Adipose tissue (tissue), 3 donors: ENCODE measurements around the gene PTBP3. TPM values are rescaled to one million over a fixed set of nuclear protein-coding genes. Genes with fewer than 3 reads are reported as not detected.

Experiments
- H3K27ac ChIP-seq: one replicate; pipeline ENCODE4 v1.5.1; 2013; ENCODE audit warnings: low read depth, low read length
- WGBS, 3 donors: extraction: QIAGEN DNeasy Blood & Tissue Kit; methylation state at CpG; one replicate each; pipeline ENCODE4 v1.1.7; 2013; 5-methylcytosine and 5-hydroxymethylcytosine counted together
- polyA plus RNA-seq, 3 donors: library from polyadenylated mRNA; stranded (reverse); fragments of 200-250 nt; gene quantifications; one replicate each; pipeline ENCODE4 v1.2.3, GENCODE V29; 2013
- donor health status: healthy with polysubstance abuse.
- donor health status: Bipolar disorder and iron deficiency.
- donor health status: healthy.

Gene PTBP3
- polyA plus RNA-seq, 3 donors: 7.2 to 15.1 (median 11.3) TPM

DNA sequence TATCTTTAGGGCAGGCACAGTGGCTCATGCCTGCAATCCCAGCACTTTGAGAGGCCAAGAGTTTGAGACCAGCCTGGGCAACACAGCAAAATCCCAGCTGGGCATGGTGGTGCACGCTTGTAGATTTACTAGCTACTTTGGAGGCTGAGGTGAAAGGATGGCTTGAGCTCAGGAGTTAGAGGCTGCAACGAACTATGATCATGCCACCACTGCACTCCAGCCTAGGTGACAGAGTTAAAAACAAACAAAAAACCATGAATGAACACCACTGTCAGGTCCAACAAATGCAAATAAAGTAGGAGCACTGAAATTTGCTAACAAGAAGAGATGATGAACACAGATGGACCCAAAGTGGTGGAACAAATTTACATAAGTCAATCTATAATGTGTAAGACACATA, 4.9 kb downstream of the PTBP3 start:
- WGBS, 3 donors: 81 to 95% (median 92%) methylated on average over 2 of the region's 2 CpGs
- no peak overlapping the region for H3K27ac ChIP-seq

DNA sequence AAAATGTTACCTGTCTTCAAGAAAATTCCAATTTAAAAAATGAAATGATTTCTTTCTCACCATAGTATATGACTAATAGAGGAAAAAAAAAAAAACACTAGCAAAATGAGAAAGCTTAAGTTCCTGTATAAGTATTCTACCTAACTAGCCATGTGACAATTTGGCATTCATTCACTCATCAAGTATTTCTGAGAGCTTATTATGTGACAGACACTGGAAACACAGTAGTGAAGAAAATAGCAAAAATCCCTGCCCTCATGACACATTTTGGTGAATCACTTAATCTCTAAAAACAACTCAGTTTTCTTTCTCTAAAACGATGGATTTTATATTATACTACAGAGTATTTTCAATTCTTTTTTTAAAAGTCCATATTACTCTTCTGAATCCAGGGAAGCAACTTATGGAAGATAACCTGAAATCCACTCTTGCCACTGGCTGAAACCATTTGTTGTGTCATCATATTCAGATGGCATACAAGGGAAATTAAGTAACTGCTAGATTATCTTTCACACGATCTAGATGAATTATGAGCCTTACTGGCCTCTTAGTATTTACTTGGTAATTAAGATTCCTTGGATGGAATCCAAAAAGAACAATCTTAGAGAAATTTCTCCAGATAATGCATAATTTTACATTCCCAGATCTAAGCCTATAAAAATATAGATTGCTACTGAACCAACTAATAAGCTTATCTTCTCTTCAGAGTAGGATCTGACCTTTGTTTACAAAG, 5.5 kb downstream of the PTBP3 start:
- 35 to 49% (median 35%) methylated on average over 2 of the region's 2 CpGs for WGBS, 3 donors
- H3K27ac ChIP-seq: no peak overlapping the region

DNA sequence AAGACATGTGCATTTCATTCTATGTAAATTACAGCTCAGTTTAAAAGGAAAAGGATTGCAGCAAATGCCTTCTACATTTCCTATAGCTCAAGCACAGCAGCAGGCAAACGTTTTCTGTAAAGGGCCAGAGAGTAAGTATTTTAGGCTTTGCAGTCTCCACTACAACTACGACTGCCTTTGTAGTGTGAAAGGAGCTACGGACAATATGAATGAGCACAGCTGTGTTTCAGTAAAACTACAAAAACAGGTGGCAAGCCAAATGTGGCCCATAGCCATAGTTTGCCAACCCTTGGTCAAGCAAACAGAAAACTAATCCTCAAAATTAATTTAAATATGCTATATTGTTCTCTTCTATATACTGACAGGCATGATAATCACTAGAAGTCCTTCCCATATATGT, 7.2 kb downstream of the PTBP3 start:
- H3K27ac ChIP-seq: no peak overlapping the region
- WGBS, 3 donors: 17 to 60% (median 43%) methylated on average over 3 of the region's 3 CpGs

DNA sequence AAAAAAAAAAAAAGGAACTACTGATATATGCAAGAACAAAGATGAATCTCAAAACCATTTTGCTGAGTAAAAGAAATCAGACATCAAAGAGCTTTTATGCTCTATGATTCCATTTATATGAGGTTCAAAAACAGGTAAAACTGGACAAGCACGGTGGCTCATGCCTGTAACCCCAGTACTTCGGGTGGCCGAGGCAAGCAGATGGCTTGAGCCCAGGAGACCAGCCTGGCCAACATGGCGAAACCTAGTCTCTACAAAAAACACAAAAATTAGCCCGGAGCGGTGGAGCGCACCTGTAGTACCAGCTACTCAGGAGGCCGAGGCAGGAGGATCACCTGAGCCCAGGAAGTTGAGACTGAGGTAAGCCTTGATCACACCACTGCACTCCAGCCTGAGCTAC, 7.8 kb downstream of the PTBP3 start:
- WGBS, 3 donors: 78 to 92% (median 88%) methylated on average over 8 of the region's 8 CpGs
- H3K27ac ChIP-seq: no peak overlapping the region

DNA sequence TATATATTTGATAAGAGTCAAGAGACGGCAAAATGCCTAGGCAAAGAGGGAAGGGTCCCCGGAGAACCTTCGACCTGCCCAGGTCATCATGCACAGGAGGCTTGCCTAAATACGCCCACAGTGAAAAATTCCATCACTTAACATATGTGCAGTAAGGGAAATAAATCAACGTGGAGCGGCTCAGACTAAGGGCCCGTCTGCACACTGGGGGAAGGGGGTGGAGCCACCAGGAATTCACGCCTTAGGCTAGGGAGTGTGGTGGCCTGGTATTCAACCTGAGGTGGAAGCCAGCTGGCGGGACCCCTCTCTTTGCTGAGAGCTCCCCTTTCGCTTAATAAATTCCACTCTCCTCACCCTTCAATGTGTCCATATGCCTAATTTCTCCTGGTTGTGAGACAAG, 8.3 kb downstream of the PTBP3 start:
- WGBS, 3 donors: 91 to 93% (median 92%) methylated on average over 10 of the region's 10 CpGs

DNA sequence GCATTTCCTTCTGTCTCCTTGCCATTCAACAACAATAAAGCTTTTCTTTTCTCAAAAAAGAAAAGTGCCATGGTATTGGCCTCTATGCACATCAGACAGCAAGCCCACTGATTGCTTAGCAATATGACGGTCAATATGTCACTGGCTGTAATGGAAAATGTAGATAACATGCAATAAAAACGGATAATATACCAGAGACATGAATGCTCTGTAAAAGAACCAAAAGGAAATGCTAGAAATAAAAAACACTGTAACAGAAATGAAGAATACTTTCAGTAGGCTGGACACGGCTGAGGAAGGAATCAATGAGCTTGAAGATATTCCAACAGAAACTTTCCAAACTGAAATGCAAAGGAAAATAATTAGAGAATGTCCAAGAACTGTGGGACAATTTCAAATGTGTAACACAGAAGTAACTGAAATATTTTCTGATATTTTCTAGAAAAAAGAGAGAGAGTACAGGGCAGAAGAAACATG, 10.0 kb downstream of the PTBP3 start:
- 80 to 93% (median 92%) methylated on average over 3 of the region's 3 CpGs for WGBS, 3 donors
- H3K27ac ChIP-seq: no peak overlapping the region

More for the DNA sequence above, 8.3 kb downstream of the PTBP3 start:
- H3K27ac ChIP-seq: no peak overlapping the region

DNA sequence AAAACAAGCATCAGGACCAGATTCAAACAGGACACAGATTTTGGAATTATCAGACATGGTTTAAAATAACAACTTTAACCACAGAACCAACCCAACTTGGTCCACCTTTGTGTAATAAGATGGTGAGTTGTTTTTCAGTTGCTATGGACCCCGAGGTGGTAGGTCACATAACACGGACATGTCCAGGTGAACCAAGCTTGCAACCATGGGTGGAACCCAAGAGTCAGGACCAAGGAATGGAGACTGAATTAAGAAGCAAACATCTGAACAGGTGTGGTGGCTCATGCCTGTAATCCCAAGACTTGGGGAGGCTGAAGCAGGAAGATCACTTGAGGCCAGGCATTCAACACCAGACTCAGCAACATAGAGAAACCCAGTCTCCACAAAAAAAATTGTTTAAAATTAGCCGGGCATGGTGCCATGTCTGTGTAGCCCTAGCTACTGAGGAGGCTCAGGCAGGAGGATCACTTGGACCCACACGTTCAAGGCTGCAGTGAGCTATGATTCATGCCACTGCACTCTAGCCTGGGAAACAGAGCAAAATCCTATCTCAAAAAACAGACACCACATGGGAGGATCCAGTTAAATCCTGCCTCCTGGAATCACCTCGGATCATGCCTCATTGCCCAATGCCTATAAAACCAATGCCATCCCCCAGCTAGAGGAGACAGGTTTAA, 10.6 kb downstream of the PTBP3 start:
- 92 to 98% (median 95%) methylated on average over 5 of the region's 5 CpGs for WGBS, 3 donors
- no peak overlapping the region for H3K27ac ChIP-seq

DNA sequence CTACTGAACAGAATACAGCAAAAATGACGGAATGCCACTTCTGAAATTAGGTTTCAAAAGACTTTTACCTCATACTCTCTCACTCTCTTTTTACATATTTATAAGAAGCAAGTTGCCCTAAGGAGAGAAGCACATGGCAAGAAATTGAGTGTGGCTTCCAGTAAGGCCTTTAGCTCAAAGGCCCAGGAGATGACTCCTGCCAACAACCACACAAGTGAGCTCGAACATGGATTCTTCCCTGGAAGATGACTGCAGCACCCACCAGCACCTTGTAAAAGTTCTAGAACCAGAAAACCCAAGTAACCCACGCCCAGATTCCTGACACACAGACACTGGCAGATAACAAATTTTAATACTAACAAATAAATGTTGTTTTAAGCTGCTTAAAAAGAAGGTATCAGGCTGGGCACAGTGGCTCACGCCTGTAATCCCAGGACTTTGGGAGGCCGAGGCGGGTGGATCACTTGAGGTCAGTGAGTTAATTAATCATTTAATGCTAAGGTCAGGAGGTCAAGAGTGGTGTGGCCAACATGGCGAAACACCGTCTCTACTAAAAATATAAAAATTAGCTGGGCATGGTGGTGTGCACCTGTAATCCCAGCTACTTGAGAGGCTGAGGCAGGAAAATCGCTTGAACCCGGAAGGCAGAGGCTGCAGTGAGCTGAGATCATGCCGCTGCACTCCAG, 17.0 kb downstream of the PTBP3 start:
- WGBS, 3 donors: 87 to 89% (median 89%) methylated on average over 11 of the region's 11 CpGs
- no peak overlapping the region for H3K27ac ChIP-seq

DNA sequence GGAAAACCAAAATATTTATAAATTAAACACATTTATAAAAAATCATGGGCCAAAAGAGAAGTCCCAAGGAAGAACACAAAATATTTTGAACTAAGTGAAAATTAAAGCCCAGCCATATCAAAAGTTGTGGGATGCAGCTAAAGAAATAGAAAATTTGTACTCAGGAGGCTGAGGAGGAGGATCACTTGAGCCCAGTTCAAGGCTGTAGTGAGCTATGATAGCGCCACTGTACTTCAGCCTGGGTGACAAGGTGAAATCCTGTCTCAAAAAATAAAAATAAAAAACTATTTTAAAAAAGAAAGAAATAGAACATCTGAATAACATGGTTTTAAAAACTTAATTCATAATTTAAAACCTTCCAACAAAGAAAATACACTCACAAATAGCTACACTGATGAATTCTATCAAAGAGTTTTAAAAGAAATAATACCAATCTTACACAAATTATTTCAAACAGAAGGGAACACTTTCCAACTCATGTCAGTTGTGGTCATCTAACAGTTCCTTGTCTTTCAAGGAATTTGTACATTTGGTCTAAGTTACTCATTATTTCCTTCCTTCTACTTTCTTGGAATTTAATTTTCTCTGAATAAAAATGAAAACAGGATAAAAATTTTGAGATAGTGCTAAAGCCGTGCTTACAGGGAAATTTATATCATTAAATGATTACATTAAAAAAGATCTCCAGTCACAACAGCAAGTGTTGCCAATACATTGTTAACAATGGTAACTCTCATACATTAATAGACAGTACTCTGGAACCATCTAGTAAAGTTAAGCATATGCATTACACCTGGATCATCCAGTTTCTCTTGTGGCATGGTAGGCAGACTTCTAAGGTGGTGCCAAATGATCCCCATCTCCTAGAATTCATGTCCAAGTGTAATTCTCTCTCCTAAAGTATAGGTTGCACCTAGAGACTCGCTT, 17.8 kb downstream of the PTBP3 start:
- WGBS, 3 donors: 75 to 85% (median 76%) methylated on average over 3 of the region's 3 CpGs
- no peak overlapping the region for H3K27ac ChIP-seq

DNA sequence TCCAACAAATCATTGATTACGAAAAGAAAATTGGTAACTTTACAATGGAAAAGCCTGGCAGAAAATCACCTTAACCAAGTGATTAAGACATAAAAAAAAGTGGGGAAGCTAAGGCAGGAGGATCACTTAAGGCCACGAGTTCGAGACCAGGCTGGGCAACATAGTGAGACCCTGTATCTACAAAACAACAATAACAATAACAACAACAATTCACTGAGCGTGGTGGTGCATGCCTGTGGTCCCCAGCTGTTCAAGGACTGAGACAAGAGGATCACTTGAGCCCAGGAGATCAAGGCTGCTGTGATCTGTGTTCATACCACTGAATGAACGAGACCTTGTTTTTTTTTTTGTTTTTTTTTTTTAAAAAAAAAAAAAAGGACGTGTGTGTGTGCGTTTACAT, 21.3 kb downstream of the PTBP3 start:
- no peak overlapping the region for H3K27ac ChIP-seq
- WGBS, 3 donors: 88 to 92% (median 88%) methylated on average over 7 of the region's 7 CpGs

DNA sequence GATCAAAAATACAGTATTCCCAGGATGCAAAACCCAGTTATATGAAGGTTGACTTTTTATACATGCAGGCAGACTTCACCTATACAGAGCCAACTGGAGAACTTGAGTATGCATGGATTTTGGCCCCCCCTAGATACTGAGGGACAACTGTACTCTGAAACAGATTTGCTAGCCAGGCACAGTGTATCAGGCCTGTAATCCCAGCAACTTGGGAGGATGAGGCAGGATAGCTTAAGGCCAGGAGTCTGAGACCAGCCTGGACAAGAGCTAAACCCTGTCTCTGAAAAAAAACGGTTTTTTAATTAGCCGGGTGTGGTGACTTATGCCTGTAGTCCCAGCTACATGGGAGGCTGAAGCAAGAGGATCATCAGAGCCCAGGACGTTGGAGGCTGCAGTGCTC, 21.9 kb downstream of the PTBP3 start:
- H3K27ac ChIP-seq: no peak overlapping the region
- 84 to 90% (median 87%) methylated on average over 3 of the region's 3 CpGs for WGBS, 3 donors

DNA sequence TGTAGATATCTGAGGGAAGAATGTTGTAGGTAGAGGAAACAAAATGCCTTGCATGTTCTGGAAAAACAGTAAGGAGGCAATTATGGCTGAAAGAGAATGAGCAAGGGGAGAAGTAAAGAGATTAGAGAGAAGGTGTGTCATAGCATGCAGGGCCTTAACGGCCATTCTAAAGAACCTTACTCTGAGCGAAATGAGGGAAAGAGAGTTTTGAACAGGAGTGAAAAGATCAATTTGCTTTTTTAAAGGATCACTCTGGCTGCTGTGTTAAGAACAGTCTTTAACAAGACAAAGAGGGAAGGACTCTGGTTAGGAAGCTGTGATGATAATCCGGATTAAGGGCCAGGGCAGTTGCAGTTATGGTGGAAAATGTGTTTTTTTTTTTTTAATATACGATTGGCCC, 22.6 kb downstream of the PTBP3 start:
- H3K27ac ChIP-seq: no peak overlapping the region
- WGBS, 3 donors: 91 to 92% (median 91%) methylated on average over 4 of the region's 4 CpGs

DNA sequence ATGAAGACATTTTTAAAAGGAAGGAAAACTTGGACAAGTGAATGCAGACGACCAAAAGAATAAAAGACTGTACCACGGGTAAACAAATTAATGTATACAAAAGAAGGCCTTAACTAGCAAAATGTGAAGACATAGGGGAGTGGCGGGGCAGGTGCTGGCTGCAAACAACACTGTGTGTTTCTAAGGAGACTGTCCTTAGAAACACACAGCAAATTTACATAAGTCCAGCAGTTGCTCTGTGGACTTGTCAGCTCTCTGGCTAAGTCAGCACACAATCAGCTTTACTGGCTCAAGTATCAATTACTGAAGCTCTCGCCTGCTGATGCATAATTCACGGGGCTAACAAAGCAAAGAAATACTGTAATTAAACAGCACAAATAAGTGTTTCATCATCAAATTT, 24.8 kb downstream of the PTBP3 start:
- 43 to 79% (median 77%) methylated on average over 5 of the region's 5 CpGs for WGBS, 3 donors
- no peak overlapping the region for H3K27ac ChIP-seq

DNA sequence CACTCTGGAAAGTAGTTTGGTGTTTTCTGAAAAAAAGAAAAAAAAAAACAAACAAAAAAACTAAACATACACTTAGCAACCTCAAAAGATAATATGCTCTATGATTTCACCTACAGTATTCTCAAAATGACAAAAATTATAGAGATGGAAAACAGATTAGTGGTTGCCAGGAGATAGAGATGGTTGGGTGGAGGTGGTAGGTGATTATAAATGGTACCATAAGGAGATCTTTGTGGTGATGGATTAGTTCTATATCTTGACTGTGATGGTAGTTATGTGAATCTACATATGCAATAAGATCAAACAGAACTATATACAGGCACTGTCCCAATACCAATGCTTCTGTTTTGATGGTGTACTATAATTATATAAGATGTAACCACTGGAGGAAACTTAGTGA, 32.0 kb downstream of the PTBP3 start:
- H3K27ac ChIP-seq: no peak overlapping the region

DNA sequence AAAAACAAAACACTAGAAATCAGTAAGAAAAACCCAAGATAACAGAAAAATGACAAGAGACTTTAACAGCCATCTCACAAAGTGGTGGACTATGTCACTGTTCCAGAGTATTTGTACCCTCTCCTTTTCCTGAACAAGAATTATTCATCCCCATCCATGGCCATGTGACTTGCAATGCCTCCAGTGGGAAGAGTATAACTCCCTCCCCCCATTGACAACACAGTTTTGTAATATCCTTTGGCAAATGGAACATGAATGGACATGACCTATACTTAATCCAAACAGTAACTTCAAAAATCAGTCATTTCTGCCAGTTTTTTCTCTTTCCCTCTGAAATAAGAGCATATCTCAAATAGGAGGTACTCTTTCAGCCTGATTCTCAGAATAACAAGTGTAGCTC, 33.9 kb downstream of the PTBP3 start:
- H3K27ac ChIP-seq: no peak overlapping the region

DNA sequence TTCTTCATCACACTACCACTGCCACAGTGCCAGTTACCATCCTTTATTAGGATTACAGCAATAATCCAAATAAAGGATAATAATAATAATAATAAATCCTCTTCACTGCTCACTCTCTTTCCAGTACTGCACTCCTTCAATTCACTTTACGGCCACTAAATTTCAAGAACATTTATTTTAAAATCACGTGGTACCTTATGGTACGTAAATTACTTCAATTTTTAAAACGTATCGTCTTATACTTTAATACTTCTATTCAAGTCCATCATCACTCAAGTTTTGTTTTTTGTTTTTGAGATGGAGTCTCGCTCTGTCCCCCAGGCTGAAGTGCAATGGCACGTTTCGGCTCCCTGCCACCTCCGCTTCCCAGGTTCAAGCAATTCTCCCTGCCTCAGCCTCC, 36.5 kb downstream of the PTBP3 start:
- 86 to 100% (median 92%) methylated on average over 9 of the region's 9 CpGs for WGBS, 3 donors
- H3K27ac ChIP-seq: no peak overlapping the region

DNA sequence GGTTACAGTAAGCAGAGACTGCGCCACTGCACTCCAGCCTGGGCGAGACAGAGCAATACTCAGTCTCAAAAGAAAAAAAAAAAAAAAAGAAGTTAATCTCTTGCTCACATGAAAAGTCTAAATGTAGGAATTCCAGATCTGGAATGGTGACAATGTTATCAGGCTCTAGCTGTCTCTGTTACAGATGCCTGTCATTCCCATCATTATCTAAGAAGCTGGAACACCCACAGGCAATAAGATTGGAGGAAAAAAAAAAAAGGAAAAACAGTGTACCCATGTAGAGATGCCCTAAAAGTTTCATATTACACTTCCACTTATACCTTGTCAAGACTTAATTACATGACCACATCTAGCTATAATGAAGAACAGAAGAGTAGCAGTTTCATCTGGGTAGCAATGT, 38.2 kb downstream of the PTBP3 start:
- no peak overlapping the region for H3K27ac ChIP-seq
- WGBS, 3 donors: 98 to 100% (median 98%) methylated on average over 2 of the region's 2 CpGs

DNA sequence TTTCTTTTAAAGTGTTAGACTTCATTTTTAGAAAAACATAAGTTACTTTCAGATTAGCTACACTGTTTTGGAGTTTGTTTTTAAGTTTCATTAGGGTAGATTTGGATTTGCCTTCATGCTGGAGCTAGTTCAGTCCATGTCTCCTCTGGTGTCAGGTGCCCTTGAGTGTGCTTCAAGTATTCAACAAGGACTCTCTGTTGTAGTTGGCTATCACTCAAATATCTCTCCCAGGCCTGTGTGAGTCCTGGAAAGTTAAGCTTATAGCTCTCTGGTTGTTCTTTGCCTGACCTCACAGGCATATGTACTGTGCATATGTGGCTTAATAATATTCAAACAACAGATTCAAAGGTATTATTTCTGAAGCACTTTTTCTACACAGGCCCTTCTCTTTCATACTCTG, 45.4 kb downstream of the PTBP3 start:
- H3K27ac ChIP-seq: no peak overlapping the region

DNA sequence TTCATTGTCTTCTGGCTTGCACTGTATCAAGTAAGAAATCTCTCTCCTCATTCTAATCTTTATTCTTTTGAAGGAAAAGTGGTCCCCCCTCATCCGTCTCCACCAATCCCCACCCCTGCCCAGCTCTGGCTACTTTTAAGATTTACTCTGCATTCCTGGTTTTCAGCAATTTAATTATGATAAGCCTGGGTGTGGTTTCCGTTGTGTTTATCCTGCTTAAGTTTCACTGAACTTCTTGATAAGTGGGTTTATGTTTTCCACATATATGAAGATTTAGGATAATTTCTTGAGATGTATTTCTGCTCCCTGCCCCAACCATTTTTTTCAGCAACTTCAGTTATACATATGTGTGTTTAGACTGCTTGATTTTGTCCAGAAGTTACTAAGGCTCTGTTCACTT, 46.5 kb downstream of the PTBP3 start:
- no peak overlapping the region for H3K27ac ChIP-seq
- 86 to 89% (median 88%) methylated on average over 2 of the region's 2 CpGs for WGBS, 3 donors
